Stimulated activated CD8-positive, alpha-beta memory T cell treated with anti-CD3 and anti-CD28 coated beads, Interleukin-12 subunit alpha, Interleukin-12 subunit beta, amount 100 ng/mL, for 24 hours (primary cell): ENCODE results near the gene NHLRC3.
"Not testable (repeated sequence)": the region's sequence is repeated elsewhere in the genome, so short reads cannot be mapped to it uniquely, and the experiment has no call there.

Experiments used
- DNase-seq: peaks from one replicate; pipeline ENCODE4 v3.0.0-alpha.2; 2020; ENCODE audit errors: extremely low read depth

The NHLRC3 gene

GRCh38 chr13:39044536-39044935 is 6.3 kb downstream of the NHLRC3 start:
- no peak for DNase-seq

- DNase-seq = no peak
Measured at GRCh38 chr13:39047560-39047959, 9.3 kb downstream of the NHLRC3 start.

- no peak for DNase-seq
Measured at GRCh38 chr13:39048806-39049205, 10.6 kb downstream of the NHLRC3 start.

GRCh38 chr13:39049274-39049673 is 11.0 kb downstream of the NHLRC3 start:
- DNase-seq = no peak

GRCh38 chr13:39051157-39051556 is 12.9 kb downstream of the NHLRC3 start:
- no peak for DNase-seq

GRCh38 chr13:39052944-39053343 is 14.7 kb downstream of the NHLRC3 start:
- no peak for DNase-seq

- no peak for DNase-seq
Measured at GRCh38 chr13:39054112-39054511, 15.9 kb downstream of the NHLRC3 start.

- no peak for DNase-seq
Measured at GRCh38 chr13:39056018-39056417, 17.8 kb downstream of the NHLRC3 start.

- no peak for DNase-seq
Measured at GRCh38 chr13:39058040-39058439, 19.8 kb downstream of the NHLRC3 start.

- no peak for DNase-seq
Measured at GRCh38 chr13:39062004-39062403, 23.7 kb downstream of the NHLRC3 start.

- no peak for DNase-seq
Measured at GRCh38 chr13:39072842-39073241, 34.6 kb downstream of the NHLRC3 start.

GRCh38 chr13:39073983-39074382 is 35.7 kb downstream of the NHLRC3 start:
- DNase-seq = no peak

- not testable (repeated sequence) for DNase-seq
Measured at GRCh38 chr13:39086251-39086945, 48.1 kb downstream of the NHLRC3 start.

GRCh38 chr13:39091586-39091985 is 53.3 kb downstream of the NHLRC3 start:
- DNase-seq = no peak

GRCh38 chr13:39095500-39095899 is 57.2 kb downstream of the NHLRC3 start:
- DNase-seq = no peak

- no peak for DNase-seq
Measured at GRCh38 chr13:39099231-39099630, 61.0 kb downstream of the NHLRC3 start.
